ENCODE results near the gene AP1S3.

DNA sequence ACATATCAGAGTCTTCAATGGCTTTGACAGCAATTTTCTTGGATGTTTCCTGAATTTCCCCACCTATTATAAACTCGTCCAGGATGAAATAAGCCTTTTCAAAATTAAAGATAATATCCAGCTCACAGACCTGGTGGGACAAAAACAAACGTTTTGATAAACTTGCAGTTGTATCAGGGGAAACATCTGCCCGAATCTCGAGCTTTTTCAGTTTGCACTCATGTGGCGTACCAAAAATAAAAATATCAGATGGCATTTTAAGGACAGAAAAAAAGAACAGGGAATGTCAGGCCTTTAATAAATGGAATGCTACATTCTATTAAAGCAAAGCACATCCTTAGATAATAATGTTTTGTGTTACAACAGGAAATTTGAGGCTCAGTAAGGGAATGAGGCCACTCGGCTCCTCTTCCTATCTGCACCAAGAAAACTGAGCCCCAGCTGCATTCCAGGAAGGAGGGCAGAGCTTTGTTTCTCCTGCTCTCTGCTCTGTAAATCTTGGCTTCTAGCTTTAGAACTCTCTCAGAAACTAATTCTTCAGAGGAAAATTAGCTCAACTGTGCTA is 72.1 kb downstream of the AP1S3 start:
- TF ChIP-seq, protein P1, sequence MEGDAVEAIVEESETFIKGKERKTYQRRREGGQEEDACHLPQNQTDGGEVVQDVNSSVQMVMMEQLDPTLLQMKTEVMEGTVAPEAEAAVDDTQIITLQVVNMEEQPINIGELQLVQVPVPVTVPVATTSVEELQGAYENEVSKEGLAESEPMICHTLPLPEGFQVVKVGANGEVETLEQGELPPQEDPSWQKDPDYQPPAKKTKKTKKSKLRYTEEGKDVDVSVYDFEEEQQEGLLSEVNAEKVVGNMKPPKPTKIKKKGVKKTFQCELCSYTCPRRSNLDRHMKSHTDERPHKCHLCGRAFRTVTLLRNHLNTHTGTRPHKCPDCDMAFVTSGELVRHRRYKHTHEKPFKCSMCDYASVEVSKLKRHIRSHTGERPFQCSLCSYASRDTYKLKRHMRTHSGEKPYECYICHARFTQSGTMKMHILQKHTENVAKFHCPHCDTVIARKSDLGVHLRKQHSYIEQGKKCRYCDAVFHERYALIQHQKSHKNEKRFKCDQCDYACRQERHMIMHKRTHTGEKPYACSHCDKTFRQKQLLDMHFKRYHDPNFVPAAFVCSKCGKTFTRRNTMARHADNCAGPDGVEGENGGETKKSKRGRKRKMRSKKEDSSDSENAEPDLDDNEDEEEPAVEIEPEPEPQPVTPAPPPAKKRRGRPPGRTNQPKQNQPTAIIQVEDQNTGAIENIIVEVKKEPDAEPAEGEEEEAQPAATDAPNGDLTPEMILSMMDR (IDR thresholded peaks at IDR 0.05): no peak
- TF ChIP-seq POLR2A (IDR thresholded peaks at IDR 0.05): no peak
